Measurements from ENCODE around the gene THSD7A. TPM values are rescaled to one million over a fixed set of nuclear protein-coding genes. Genes with fewer than 3 reads are reported as not detected.

The THSD7A gene
- total RNA-seq, 1 donor from 2014 or later, result 0.26 TPM

- no peaks in the 10 kb centered on the region for H3K27me3 ChIP-seq (ENCODE audit: control insufficient read depth, insufficient read depth, low read length)
- H3K36me3 ChIP-seq (ENCODE audit: control insufficient read depth, insufficient read depth, low read length), result no peaks in the 10 kb centered on the region
- TF ChIP-seq, protein P1, sequence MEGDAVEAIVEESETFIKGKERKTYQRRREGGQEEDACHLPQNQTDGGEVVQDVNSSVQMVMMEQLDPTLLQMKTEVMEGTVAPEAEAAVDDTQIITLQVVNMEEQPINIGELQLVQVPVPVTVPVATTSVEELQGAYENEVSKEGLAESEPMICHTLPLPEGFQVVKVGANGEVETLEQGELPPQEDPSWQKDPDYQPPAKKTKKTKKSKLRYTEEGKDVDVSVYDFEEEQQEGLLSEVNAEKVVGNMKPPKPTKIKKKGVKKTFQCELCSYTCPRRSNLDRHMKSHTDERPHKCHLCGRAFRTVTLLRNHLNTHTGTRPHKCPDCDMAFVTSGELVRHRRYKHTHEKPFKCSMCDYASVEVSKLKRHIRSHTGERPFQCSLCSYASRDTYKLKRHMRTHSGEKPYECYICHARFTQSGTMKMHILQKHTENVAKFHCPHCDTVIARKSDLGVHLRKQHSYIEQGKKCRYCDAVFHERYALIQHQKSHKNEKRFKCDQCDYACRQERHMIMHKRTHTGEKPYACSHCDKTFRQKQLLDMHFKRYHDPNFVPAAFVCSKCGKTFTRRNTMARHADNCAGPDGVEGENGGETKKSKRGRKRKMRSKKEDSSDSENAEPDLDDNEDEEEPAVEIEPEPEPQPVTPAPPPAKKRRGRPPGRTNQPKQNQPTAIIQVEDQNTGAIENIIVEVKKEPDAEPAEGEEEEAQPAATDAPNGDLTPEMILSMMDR (IDR thresholded peaks at IDR 0.05; ENCODE audit: insufficient read depth, low read length, severe bottlenecking), result no peak
- H3K4me3 ChIP-seq (ENCODE audit: low read depth, low read length), result no peak overlapping the region
- FAIRE-seq (no peak), DNase-seq (ENCODE audit: low read depth) (no peak)
Observed at GRCh38 chr7:11413901-11414300, 418.1 kb downstream of the THSD7A start.

DNA sequence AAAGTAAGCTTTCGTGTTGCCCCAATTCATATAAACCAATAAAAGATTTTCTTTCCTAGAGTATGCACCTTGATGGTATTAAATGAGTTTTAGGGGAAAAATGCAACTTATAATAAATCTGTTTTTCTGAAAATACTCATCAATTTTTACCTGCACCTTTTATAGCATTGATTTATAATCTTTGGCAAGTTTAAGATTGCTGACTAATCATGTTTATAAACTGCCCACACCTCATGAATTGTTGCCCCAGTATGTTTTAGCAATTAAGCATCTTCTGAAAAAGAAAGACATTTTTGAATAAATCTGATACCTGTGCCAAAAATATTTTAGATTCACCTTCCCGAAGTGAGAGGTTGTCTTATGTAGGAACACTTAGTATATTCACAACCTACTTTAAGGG, 420.0 kb downstream of the THSD7A start:
- Histone ChIP-seq H3K4me3 (ENCODE audit: low read depth, low read length) (no peak overlapping the region), H3K36me3 (ENCODE audit: control insufficient read depth, insufficient read depth, low read length) (no peaks in the 10 kb centered on the region), H3K27me3 (ENCODE audit: control insufficient read depth, insufficient read depth, low read length) (no peaks in the 10 kb centered on the region)
- DNase-seq (ENCODE audit: low read depth) (no peak), FAIRE-seq (no peak)
- TF ChIP-seq, protein P1 (IDR thresholded peaks at IDR 0.05; ENCODE audit: insufficient read depth, low read length, severe bottlenecking), result no peak

GRCh38 chr7:11410656-11411644, 421.0 kb downstream of the THSD7A start:
- FAIRE-seq, result no peak
- Histone ChIP-seq H3K27me3 (ENCODE audit: control insufficient read depth, insufficient read depth, low read length) (no peaks in the 10 kb centered on the region), H3K4me3 (ENCODE audit: low read depth, low read length) (no peak overlapping the region), H3K36me3 (ENCODE audit: control insufficient read depth, insufficient read depth, low read length) (no peaks in the 10 kb centered on the region)
- TF ChIP-seq, protein P1 (IDR thresholded peaks at IDR 0.05; ENCODE audit: insufficient read depth, low read length, severe bottlenecking), result no peak
- no peak for DNase-seq (ENCODE audit: low read depth)

DNA sequence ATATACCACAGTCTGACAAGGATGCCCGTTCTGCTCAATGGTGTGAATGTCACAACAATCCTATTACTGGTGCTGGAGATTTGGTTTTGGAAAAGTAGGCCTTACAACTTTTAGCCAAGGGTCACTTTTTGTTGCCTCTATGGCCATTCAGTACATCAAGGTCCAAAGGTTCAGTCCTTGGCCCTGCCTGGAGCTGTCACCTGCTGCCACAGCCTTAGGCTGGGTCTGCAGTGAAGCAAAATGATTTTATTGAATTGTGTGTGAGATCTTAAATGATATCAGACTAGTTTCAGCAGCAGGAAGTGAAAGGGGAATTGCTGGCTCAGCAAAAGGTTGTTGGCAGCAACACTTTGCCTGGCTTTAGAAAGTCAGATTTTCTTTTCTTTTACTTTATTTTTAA, 427.6 kb downstream of the THSD7A start:
- no peak overlapping the region for H3K4me3 ChIP-seq (ENCODE audit: low read depth, low read length)
- DNase-seq (ENCODE audit: low read depth), result no peak

GRCh38 chr7:11403781-11404180, 428.2 kb downstream of the THSD7A start:
- DNase-seq (ENCODE audit: low read depth) (no peak), FAIRE-seq (no peak)
- H3K36me3 ChIP-seq (ENCODE audit: control insufficient read depth, insufficient read depth, low read length), result no peaks in the 10 kb centered on the region
- H3K27me3 ChIP-seq (ENCODE audit: control insufficient read depth, insufficient read depth, low read length), result no peaks in the 10 kb centered on the region
- TF ChIP-seq, protein P1 (IDR thresholded peaks at IDR 0.05; ENCODE audit: insufficient read depth, low read length, severe bottlenecking), result no peak
- no peak overlapping the region for H3K4me3 ChIP-seq (ENCODE audit: low read depth, low read length)

More for the DNA sequence above, 427.6 kb downstream of the THSD7A start:
- TF ChIP-seq, protein P1 (IDR thresholded peaks at IDR 0.05; ENCODE audit: insufficient read depth, low read length, severe bottlenecking), result no peak
- no peak for FAIRE-seq
- Histone ChIP-seq H3K36me3 (ENCODE audit: control insufficient read depth, insufficient read depth, low read length) (no peaks in the 10 kb centered on the region), H3K27me3 (ENCODE audit: control insufficient read depth, insufficient read depth, low read length) (no peaks in the 10 kb centered on the region)

Measured in bronchial epithelial cell (primary cell).